HepG2 (cell line): ENCODE results near the gene TGM1. TPM values are rescaled to one million over a fixed set of nuclear protein-coding genes. Genes with fewer than 3 reads are reported as not detected.

ENCODE experiments used
- AGO2 ChIP-seq: fragments of 200-400 bp; formaldehyde crosslinking; optimal IDR thresholded peaks from 2 replicates; pipeline ENCODE3; 2017; ENCODE audit warnings: mild to moderate bottlenecking, low read depth, low read length, moderate library complexity
- BRCA1 ChIP-seq: sonication (generic); formaldehyde crosslinking; IDR thresholded peaks from 2 replicates; pipeline ENCODE4 v1.4.0; 2020; ENCODE audit warnings: missing genetic modification reagents
- CCAR2 ChIP-seq: fragments of 200-400 bp; formaldehyde crosslinking; optimal IDR thresholded peaks from 2 replicates; pipeline ENCODE3; 2018; ENCODE audit warnings: low read depth, mild to moderate bottlenecking, low read length, moderate library complexity
- DBP ChIP-seq: sonication (generic); formaldehyde crosslinking; IDR thresholded peaks from 2 replicates; pipeline ENCODE4 v1.4.0; 2020; ENCODE audit warnings: missing genetic modification reagents; ENCODE audit errors: not compliant biosample characterization
- HDAC6 ChIP-seq: fragments of 200-600 bp; sonication (generic); IDR thresholded peaks from 2 replicates; pipeline ENCODE4 v1.7.0; 2017; ENCODE audit warnings: mild to moderate bottlenecking, antibody characterized with exemption, low read length, low read depth
- KDM3A ChIP-seq: IDR thresholded peaks from 2 replicates; pipeline ENCODE4 v1.6.1; 2018; ENCODE audit warnings: low read depth, missing compliant biosample characterization
- MEIS2 ChIP-seq: sonication (generic); formaldehyde crosslinking; IDR thresholded peaks from 2 replicates; pipeline ENCODE4 v1.9.0; 2021; ENCODE audit warnings: mild to moderate bottlenecking, missing genetic modification reagents
- NCOA1 ChIP-seq: sonication (generic); formaldehyde crosslinking; IDR thresholded peaks from 2 replicates; pipeline ENCODE4 v1.9.0; 2021; ENCODE audit warnings: missing genetic modification reagents
- ONECUT2 ChIP-seq: sonication (generic); formaldehyde crosslinking; IDR thresholded peaks from 2 replicates; pipeline ENCODE4 v1.4.0; 2020; ENCODE audit warnings: missing genetic modification reagents
- PRPF4 ChIP-seq: fragments of 200-400 bp; formaldehyde crosslinking; IDR thresholded peaks from 2 replicates; pipeline ENCODE4 v1.6.1; 2016; ENCODE audit warnings: low read length, low read depth; ENCODE audit not compliant: poor library complexity, severe bottlenecking
- RBM39 ChIP-seq: fragments of 200-400 bp; formaldehyde crosslinking; IDR thresholded peaks from one replicate; pipeline ENCODE4 v1.6.1; 2018; ENCODE audit warnings: antibody characterized with exemption, mild to moderate bottlenecking, low read depth, low read length; ENCODE audit not compliant: poor library complexity, severe bottlenecking
- RFXANK ChIP-seq: IDR thresholded peaks from 2 replicates; pipeline ENCODE4 v1.6.1; 2016
- SAP130 ChIP-seq: IDR thresholded peaks from 2 replicates; pipeline ENCODE4 v1.6.1; 2016; ENCODE audit warnings: low read depth
- SIX4 ChIP-seq: sonication (generic); formaldehyde crosslinking; IDR thresholded peaks from 2 replicates; pipeline ENCODE4 v1.4.0; 2020; ENCODE audit warnings: missing genetic modification reagents
- TP53 ChIP-seq: sonication (generic); formaldehyde crosslinking; conservative IDR thresholded peaks from 2 replicates; pipeline ENCODE4 v1.4.0; 2020; ENCODE audit warnings: missing genetic modification reagents
- ZBTB33 ChIP-seq: sonication (generic); formaldehyde crosslinking; IDR thresholded peaks from 2 replicates; pipeline ENCODE4 v1.4.0; 2020; ENCODE audit warnings: missing genetic modification reagents
- ZNF251 ChIP-seq: sonication (generic); formaldehyde crosslinking; IDR thresholded peaks from 2 replicates; pipeline ENCODE4 v1.9.0; 2021; ENCODE audit warnings: mild to moderate bottlenecking, missing genetic modification reagents
- ZNF253 ChIP-seq: sonication (generic); formaldehyde crosslinking; IDR thresholded peaks from 2 replicates; pipeline ENCODE4 v1.8.0; 2022; ENCODE audit warnings: mild to moderate bottlenecking, missing genetic modification reagents, borderline replicate concordance
- ZNF329 ChIP-seq: sonication (generic); formaldehyde crosslinking; IDR thresholded peaks from 2 replicates; pipeline ENCODE4 v1.9.0; 2021; ENCODE audit warnings: low read depth, mild to moderate bottlenecking, missing genetic modification reagents
- ZNF574 ChIP-seq: sonication (generic); formaldehyde crosslinking; IDR thresholded peaks from 2 replicates; pipeline ENCODE4 v1.4.0; 2020; ENCODE audit warnings: missing genetic modification reagents
- ZNF616 ChIP-seq: sonication (generic); formaldehyde crosslinking; IDR thresholded peaks from 2 replicates; pipeline ENCODE4 v1.5.0; 2020; ENCODE audit warnings: low read depth, mild to moderate bottlenecking, missing genetic modification reagents
- polyA plus RNA-seq, 8 experiments: library from polyadenylated mRNA; depleted of rRNA in 3 of 8; stranded (reverse) in 7 of 8; unstranded in 1 of 8; fragments of >200 nt; fragmentation: Illumina TruSeq in 4 of 8; extraction: Trizol in 4 of 8; gene quantifications; 2 replicates each; pipeline versions ENCODE4 v1.2.1 to v1.2.3, GENCODE V29; 2011 to 2016; ENCODE audit warnings: low read depth in 4 of 8, missing spikeins in 1 of 8, mixed read lengths in 1 of 8; ENCODE audit not compliant: insufficient read depth in 1 of 8
- total RNA-seq, 5 experiments: library from RNA; depleted of rRNA; stranded (reverse); fragments of >200 nt; fragmentation: Illumina TruSeq; extraction: Trizol; gene quantifications; 2 replicates each; pipeline ENCODE4 v1.2.3, GENCODE V29; 2016; ENCODE audit warnings: low read depth in 1 of 5
- TF ChIP-seq, protein P1 (sequence below): sonication (generic); formaldehyde crosslinking; IDR thresholded peaks from 2 replicates; pipeline ENCODE4 v1.5.0; 2020; ENCODE audit warnings: mild to moderate bottlenecking, missing genetic modification reagents, borderline replicate concordance

Gene TGM1
- total and polyA plus RNA-seq, 2 of the 13 experiments (the other 11 are each of a cell fraction or from before 2014, with no cell fraction given): 3.2 to 10.6 TPM

- 0 out of 2 replicates have a peak, but pooled peaks have one; percentile 71 for TF ChIP-seq ZBTB33 (CRISPR knock-in tag)
- peak; percentile 97; the same call in 1 of the 2 replicates for TF ChIP-seq ZNF253 (CRISPR knock-in tag)
- peak; percentile 31; the same call in 1 of the 2 replicates for TF ChIP-seq ONECUT2 (CRISPR knock-in tag)
- TF ChIP-seq, protein P1, sequence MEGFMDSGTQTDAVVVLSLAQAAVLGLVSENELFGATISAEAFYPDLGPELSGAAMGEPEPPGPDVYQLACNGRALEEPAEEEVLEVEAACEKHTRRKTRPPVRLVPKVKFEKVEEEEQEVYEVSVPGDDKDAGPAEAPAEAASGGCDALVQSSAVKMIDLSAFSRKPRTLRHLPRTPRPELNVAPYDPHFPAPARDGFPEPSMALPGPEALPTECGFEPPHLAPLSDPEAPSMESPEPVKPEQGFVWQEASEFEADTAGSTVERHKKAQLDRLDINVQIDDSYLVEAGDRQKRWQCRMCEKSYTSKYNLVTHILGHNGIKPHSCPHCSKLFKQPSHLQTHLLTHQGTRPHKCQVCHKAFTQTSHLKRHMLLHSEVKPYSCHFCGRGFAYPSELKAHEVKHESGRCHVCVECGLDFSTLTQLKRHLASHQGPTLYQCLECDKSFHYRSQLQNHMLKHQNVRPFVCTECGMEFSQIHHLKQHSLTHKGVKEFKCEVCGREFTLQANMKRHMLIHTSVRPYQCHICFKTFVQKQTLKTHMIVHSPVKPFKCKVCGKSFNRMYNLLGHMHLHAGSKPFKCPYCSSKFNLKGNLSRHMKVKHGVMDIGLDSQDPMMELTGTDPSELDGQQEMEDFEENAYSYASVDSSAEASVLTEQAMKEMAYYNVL (CRISPR knock-in tag): peak; percentile 98
- TF ChIP-seq DBP (CRISPR knock-in tag): peak; percentile 99
- peak; percentile 100 for TF ChIP-seq AGO2
- peak; percentile 95 for TF ChIP-seq SIX4
- TF ChIP-seq CCAR2: peak; percentile 91
- TF ChIP-seq ZNF616 (CRISPR knock-in tag): peak; percentile 95
- peak; percentile 87 for TF ChIP-seq RFXANK (CRISPR knock-in tag)
- TF ChIP-seq BRCA1 (CRISPR knock-in tag): peak; percentile 99
- peak; percentile 99 for TF ChIP-seq MEIS2 (CRISPR knock-in tag)
- TF ChIP-seq HDAC6: no peak
- TF ChIP-seq ZNF329 (CRISPR knock-in tag): peak; percentile 87
- TF ChIP-seq ZNF574 (CRISPR knock-in tag): peak; percentile 100
- TF ChIP-seq PRPF4: peak; percentile 23
- TF ChIP-seq TP53 (CRISPR knock-in tag): no peak; the same call in none of the 2 replicates
- peak; percentile 99 for TF ChIP-seq SAP130 (CRISPR knock-in tag)
- peak; percentile 82; the same call in 1 of the 2 replicates for TF ChIP-seq NCOA1 (CRISPR knock-in tag)
- peak; percentile 93 for TF ChIP-seq RBM39
- TF ChIP-seq KDM3A (CRISPR knock-in tag): peak; percentile 100
- TF ChIP-seq ZNF251 (CRISPR knock-in tag): peak; percentile 71
Observed at GRCh38 chr14:24215495-24216344, 47.3 kb downstream of the TGM1 start, which contains the start of gene MDP1 (continued).
